ENCODE data around the gene MPRIP.
A peak's percentile ranks its signal among the peaks of the same experiment; 100 is the strongest.
"Not testable (repeated sequence)": the region's sequence is repeated elsewhere in the genome, so short reads cannot be mapped to it uniquely, and the experiment has no call there.

The MPRIP gene

GRCh38 chr17:17130077-17130844 is 88.0 kb downstream of the MPRIP start:
- DNase-seq: no peak

DNA sequence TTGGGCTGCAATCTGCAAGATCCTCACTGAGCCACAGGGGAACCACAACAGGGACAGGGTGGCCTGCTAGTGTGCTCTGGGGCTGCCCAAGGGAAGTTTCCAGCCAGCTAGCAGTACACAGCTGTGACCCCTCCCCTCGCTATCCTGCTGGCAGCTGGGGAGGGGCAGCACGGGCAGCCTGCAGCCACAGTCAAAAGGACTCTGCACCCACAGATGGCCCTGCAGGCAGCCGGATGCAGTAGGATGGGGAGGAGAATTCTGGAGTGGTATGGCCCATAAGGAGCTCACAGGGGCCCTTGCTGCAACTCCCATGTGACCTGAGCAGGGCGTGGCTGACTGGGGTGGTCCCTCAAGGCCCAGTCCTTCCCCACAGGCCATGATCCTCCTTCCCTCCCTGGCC is 89.6 kb downstream of the MPRIP start:
- DNase-seq: no peak

DNA sequence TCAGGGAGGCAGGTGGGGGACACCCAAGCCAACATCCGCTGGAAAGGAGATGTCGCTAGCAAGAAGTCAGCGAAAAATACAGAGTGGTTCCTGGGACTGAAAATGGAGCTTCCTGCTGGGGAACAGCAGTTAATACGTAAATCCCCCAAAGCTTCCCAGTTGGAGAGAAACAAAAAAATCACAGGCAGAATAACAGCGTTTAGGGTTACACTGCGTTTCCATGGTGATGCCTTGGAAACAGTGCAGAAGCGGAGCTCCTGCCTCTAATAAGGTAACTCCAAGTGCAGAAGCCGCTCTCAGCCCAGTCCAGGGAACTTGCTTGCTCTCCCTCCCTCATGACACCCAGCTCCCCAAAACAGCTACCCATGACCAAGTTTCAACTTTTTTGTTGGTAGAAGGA is 90.5 kb downstream of the MPRIP start:
- no peak for DNase-seq

- no peak for DNase-seq
These were observed 92.0 kb downstream of the MPRIP start for GRCh38 chr17:17134051-17134956.

DNA sequence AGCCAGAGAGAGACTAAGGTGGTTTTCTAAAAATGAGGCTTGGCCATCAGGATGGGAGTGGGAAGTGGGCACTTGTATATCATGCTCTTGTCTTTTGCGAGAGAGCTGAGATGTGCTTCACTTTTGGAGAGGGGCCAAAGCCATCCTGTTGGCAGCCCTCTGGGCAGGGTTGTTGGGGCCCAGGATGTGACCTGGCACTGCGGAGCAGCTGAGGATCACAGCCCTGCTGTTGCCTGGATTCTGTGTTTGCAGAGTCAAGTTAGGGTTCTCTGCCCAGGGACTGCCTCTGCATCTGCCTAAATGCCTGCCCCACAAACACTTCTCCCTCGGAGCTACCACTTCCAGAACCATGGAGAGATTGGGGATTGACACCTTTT is 92.7 kb downstream of the MPRIP start:
- DNase-seq: no peak

GRCh38 chr17:17136221-17136620 is 94.0 kb downstream of the MPRIP start:
- DNase-seq: not testable (repeated sequence)

- no peak for DNase-seq
These were observed 95.7 kb downstream of the MPRIP start for GRCh38 chr17:17137731-17138585.

DNA sequence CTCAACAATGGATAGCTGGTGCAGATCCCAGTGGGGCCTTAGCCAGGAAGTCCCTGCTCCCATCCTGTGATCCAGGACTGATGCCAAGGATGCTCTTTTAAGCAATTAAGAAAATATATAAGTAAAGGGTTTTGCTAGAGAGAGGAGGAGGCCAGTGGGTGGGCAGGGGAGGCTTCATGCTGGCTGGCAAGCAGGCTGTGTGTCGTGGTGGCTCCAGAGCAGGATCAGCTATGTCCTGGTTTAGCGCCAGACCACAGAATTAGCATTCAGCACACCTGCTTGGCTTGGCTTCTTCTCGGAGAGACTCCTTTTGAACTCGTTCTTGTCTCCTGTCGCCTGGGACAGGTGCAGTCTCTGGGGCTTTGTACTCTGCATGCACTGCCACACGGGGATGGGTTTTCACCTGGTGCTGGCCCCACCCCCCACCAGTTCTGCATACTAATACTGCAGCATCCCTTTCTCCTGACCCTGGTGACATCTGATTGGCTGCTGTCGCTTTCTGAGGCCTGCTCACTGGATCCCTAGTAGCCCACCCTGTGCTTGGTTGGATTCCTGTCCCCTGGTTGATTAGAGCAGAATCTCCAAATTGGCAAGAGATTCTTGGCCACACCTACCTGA is 97.8 kb downstream of the MPRIP start:
- DNase-seq: no peak

DNA sequence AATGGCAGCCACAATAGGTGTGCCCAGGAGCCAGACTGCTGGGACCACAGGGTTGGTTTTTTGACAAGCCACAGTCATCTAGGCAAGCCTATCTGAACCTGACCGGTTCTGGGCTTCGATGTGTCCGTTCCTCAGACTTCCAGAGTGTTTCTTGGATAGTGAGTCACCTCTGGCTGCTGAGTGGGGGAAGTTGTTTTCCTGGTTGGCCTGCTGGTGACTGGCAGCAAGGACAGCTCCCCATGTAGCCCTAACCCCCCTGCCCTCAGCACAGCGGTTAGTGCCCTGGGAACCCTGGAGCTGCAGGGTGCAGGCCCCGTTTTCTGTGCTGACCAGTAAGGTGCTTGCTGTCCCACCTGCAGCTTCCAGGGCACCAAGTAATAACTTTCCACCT is 98.3 kb downstream of the MPRIP start:
- peak; percentile 56 for DNase-seq

DNA sequence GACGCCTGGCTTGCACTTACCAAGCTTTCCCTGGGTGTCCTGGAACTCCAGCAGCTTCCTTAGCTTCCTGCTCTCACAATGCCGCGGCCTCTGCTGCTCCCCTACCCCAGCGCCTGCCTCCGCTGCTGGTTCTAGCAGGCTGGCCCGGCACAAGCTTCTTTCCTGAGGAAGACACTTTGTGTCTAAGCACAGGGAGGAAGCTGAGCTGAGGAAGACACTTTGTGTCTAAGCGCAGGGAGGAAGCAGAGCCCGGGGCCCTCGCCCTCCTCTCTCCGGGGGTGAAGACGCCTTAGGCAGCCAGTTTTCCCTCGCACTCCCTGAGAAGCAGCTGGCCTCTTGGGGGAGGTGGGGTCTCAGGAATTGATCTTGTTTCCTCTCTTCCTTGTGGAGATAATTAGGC is 99.0 kb downstream of the MPRIP start:
- DNase-seq: no peak

- DNase-seq: peak; percentile 30
These were observed 99.7 kb downstream of the MPRIP start for GRCh38 chr17:17141860-17142552.

GRCh38 chr17:17142556-17142955 is 100.3 kb downstream of the MPRIP start:
- DNase-seq: no peak

- no peak for DNase-seq
These were observed 101.2 kb downstream of the MPRIP start for GRCh38 chr17:17143501-17143900.

- no peak for DNase-seq
These were observed 101.8 kb downstream of the MPRIP start for GRCh38 chr17:17144061-17144460.

GRCh38 chr17:17144916-17145665 is 102.8 kb downstream of the MPRIP start:
- no peak for DNase-seq

- no peak for DNase-seq
These were observed 104.6 kb downstream of the MPRIP start for GRCh38 chr17:17146786-17147406.

DNA sequence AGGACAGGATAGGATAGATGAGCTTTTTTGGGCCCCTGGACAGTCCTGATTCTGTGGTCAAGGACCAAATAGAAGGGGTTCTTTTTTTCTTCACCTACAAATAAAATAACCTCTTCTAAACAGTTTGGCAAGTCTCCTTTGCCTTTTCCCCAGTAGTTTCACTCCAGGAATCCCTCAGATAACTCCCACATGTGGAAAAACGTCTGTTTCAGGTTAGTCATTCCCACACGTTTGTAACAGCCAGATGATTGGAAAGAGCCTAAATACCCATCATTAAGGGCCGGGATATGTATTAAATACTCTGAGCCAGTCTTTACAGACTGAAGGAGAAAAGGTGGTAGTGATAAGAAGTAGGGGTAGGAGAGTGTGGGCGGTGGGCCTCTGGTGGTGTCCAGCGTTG is 105.6 kb downstream of the MPRIP start:
- DNase-seq: peak; percentile 51

GRCh38 chr17:17149520-17150447 is 107.5 kb downstream of the MPRIP start:
- DNase-seq: no peak

GRCh38 chr17:17150448-17150800 is 108.2 kb downstream of the MPRIP start:
- DNase-seq: no peak

GRCh38 chr17:17151055-17151454 is 108.8 kb downstream of the MPRIP start:
- peak; percentile 87 for DNase-seq

All from fibroblast of upper back skin (primary cell).